Body of pancreas (tissue), 4 donors: Measurements from ENCODE around the gene SMARCB1.

ENCODE experiments used
- POLR2A ChIP-seq, 3 donors: fragments of 450-650 bp; IDR thresholded peaks; one replicate each; pipeline ENCODE4 v1.6.1; 2016; ENCODE audit warnings: antibody characterized with exemption in 3 of 3, mild to moderate bottlenecking in 2 of 3
- TF ChIP-seq, protein P1 (sequence below), 7 experiments: fragments of 450-650 bp in 4 of 7; fragments of 200-600 bp in 3 of 7; sonication (generic) in 3 of 7; IDR thresholded peaks; one replicate each; pipeline ENCODE4 v1.5.1; 2016 to 2019; ENCODE audit warnings: antibody characterized with exemption in 7 of 7

DNA sequence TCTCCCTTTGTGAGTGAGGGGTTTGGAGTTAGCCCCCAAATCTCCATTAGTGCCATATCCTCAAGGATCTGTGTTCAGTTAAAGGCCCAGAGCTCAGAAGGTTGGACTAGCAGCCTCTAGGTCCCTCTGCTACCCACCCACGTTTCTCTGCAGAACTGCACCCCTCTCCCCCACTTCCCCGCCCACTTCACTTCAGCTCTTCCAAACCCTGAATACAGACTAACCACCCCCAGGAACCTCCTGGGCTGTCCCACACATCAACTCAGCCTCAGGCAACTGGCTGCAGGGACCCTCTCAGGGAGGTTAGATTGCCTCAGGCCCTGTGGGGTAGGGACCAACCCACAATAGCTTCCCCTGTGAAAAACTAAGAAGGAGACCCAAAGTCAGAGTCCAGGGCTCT, 33.4 kb upstream of the SMARCB1 start:
- TF ChIP-seq, protein P1, sequence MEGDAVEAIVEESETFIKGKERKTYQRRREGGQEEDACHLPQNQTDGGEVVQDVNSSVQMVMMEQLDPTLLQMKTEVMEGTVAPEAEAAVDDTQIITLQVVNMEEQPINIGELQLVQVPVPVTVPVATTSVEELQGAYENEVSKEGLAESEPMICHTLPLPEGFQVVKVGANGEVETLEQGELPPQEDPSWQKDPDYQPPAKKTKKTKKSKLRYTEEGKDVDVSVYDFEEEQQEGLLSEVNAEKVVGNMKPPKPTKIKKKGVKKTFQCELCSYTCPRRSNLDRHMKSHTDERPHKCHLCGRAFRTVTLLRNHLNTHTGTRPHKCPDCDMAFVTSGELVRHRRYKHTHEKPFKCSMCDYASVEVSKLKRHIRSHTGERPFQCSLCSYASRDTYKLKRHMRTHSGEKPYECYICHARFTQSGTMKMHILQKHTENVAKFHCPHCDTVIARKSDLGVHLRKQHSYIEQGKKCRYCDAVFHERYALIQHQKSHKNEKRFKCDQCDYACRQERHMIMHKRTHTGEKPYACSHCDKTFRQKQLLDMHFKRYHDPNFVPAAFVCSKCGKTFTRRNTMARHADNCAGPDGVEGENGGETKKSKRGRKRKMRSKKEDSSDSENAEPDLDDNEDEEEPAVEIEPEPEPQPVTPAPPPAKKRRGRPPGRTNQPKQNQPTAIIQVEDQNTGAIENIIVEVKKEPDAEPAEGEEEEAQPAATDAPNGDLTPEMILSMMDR (IDR thresholded peaks at IDR 0.05) = no peak
- no peak for TF ChIP-seq POLR2A (IDR thresholded peaks at IDR 0.05)
